Pancreas (tissue), 10 donors: ENCODE results near the gene NUAK1. TPM values are rescaled to one million over a fixed set of nuclear protein-coding genes. Genes with fewer than 3 reads are reported as not detected.

Experiments used
- ATAC-seq, 4 donors: fragments of 200-7000 bp; cut with Tn5 transposase; one replicate each; pipeline versions ENCODE4 v1.8.0 to v1.9.1; 2020; ENCODE audit warnings: mild to moderate bottlenecking in 4 of 4, moderate library complexity in 4 of 4
- DNase-seq, 6 donors: peaks; one replicate each; pipeline ENCODE4 v3.0.0-alpha.2; 2020
- FAIRE-seq: peaks from 2 replicates; lab custom pipeline; 2012; peaks lifted over from hg19 to GRCh38; lab: Jason Lieb, UNC
- H3K27ac ChIP-seq, 4 donors: fragments of 200-600 bp; sonication (generic); 1 replicate in 3 of 4; 2 replicates in 1 of 4; pipeline versions ENCODE4 v1.5.0 to v1.8.0; 2020
- H3K27me3 ChIP-seq, 4 donors: fragments of 200-600 bp; one replicate each; pipeline ENCODE4 v1.8.0; 2021
- H3K36me3 ChIP-seq, 3 donors: fragments of 200-600 bp; sonication (generic) in 1 of 3; one replicate each; pipeline versions ENCODE4 v1.5.0 to v1.8.0; 2020 to 2021
- H3K4me1 ChIP-seq, 3 donors: fragments of 200-600 bp; one replicate each; pipeline ENCODE4 v1.8.0; 2021
- H3K4me3 ChIP-seq, 4 donors: fragments of 200-600 bp; sonication (generic) in 2 of 4; one replicate each; pipeline versions ENCODE4 v1.5.0 to v1.8.0; 2020 to 2021
- H3K9me3 ChIP-seq, 4 donors: fragments of 200-600 bp; one replicate each; pipeline ENCODE4 v1.8.0; 2021
- WGBS, 2 donors: extraction: QIAGEN DNeasy Blood & Tissue Kit; methylation state at CpG; one replicate each; pipeline ENCODE4 v1.1.7; 2013; 5-methylcytosine and 5-hydroxymethylcytosine counted together
- intact Hi-C, 3 donors: fragments of 100-400 bp; cut with DNase I; formaldehyde crosslinking; loops; one replicate each; pipeline versions ENCODE4 v1.11.1 to v1.14.2; 2022
- polyA plus RNA-seq, 2 donors: library from polyadenylated mRNA; stranded (reverse); fragments of 200-250 nt; gene quantifications; one replicate each; pipeline ENCODE4 v1.2.3, GENCODE V29; 2013
- total RNA-seq, 6 donors: library from RNA; stranded (reverse); fragmentation: NEBNext Ultra II Directional in 4 of 6; extraction: Animal tissue kit (Norgen Biotek cat#: 25700) in 4 of 6; gene quantifications; one replicate each; pipeline versions ENCODE4 v1.2.1 to v1.2.4, GENCODE V29; 2021 to 2023
- TF ChIP-seq, protein P1 (sequence below), 4 donors: fragments of 200-600 bp; sonication (generic) in 3 of 4; IDR thresholded peaks; one replicate each; pipeline versions ENCODE4 v1.5.0 to v1.8.0; 2021; ENCODE audit warnings: antibody characterized with exemption in 4 of 4
- donor health status: healthy with polysubstance abuse.
- donor health status: DM: no; HTN: no; CAD: no; lungs with moderate emphysema.
- donor health status: DM: no; HTN: no; CAD: no.
- donor health status: control.
- donor health status: control.
- donor health status: Bipolar disorder and iron deficiency.
- donor health status: DM: yes; HTN: yes; CAD: no.
- donor health status: DM: no; HTN: no; CAD: no.
- donor health status: DM: no; HTN: no; CAD: no.
- donor health status: DM: yes; HTN: yes; CAD: no.

The NUAK1 gene
- total and polyA plus RNA-seq, 8 donors: 1.6 to 6.5 (median 2.6) TPM

DNA sequence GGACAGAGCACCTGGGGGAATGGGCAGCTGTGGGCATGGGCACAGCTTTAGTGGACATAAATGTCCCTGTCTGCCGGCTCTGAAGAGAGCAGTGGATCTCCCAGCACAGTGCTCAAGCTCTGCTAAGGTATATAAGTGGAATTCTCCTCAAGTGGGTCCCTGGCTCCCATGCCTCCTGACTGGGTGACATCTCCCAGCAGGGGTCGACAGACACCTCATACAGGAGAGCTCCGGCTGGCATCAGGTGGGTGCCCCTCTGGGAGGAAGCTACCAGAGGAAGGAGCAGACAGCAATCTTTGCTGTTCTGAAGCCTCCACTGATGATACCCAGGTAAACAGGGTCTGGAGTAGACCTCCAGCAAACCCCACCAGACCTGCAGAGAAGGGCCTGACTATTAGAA is 25.0 kb upstream of the NUAK1 start:
- Histone ChIP-seq H3K27ac (no peak overlapping the region), H3K36me3 (no peaks in the 10 kb centered on the region), H3K4me1 (no peaks in the 10 kb centered on the region), H3K27me3 (no peaks in the 10 kb centered on the region), H3K4me3 (no peak overlapping the region), H3K9me3 (no peaks in the 10 kb centered on the region)
- DNase-seq: no peak
- 69 to 77% methylated on average over 3 of the region's 3 CpGs for WGBS, 2 donors
- intact Hi-C loops: no loop called here
- no peak for FAIRE-seq
- no peak for ATAC-seq
- TF ChIP-seq, protein P1, sequence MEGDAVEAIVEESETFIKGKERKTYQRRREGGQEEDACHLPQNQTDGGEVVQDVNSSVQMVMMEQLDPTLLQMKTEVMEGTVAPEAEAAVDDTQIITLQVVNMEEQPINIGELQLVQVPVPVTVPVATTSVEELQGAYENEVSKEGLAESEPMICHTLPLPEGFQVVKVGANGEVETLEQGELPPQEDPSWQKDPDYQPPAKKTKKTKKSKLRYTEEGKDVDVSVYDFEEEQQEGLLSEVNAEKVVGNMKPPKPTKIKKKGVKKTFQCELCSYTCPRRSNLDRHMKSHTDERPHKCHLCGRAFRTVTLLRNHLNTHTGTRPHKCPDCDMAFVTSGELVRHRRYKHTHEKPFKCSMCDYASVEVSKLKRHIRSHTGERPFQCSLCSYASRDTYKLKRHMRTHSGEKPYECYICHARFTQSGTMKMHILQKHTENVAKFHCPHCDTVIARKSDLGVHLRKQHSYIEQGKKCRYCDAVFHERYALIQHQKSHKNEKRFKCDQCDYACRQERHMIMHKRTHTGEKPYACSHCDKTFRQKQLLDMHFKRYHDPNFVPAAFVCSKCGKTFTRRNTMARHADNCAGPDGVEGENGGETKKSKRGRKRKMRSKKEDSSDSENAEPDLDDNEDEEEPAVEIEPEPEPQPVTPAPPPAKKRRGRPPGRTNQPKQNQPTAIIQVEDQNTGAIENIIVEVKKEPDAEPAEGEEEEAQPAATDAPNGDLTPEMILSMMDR (IDR thresholded peaks at IDR 0.05): no peak

DNA sequence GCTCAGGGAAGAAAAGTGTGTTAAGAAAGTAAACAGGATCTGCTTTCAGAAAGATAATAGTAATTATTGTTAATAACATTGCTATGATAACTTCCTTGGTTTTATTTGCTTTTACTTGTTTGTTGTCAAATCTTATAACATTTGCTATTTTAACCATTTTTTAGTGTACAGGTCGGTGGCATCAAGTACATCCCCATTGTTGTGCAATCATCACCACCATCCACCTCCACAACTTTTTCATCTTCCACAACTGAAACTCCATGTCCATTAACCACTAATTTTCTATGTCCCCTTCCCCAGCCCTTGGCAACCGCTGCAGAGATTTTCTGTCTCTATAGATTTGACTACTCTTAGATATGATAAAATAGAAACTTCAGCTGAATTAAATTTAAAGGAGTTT is 22.7 kb upstream of the NUAK1 start:
- no peaks in the 10 kb centered on the region for H3K9me3 ChIP-seq
- 63 to 81% methylated on average over 2 of the region's 2 CpGs for WGBS, 2 donors
- intact Hi-C loops: no loop called here
- ATAC-seq (no peak), DNase-seq (no peak), FAIRE-seq (no peak)
- no peak overlapping the region for H3K27ac ChIP-seq
- H3K36me3 ChIP-seq: no peaks in the 10 kb centered on the region
- no peak overlapping the region for H3K4me3 ChIP-seq
- H3K4me1 ChIP-seq: no peaks in the 10 kb centered on the region
- TF ChIP-seq, protein P1 (IDR thresholded peaks at IDR 0.05): no peak
- no peaks in the 10 kb centered on the region for H3K27me3 ChIP-seq

DNA sequence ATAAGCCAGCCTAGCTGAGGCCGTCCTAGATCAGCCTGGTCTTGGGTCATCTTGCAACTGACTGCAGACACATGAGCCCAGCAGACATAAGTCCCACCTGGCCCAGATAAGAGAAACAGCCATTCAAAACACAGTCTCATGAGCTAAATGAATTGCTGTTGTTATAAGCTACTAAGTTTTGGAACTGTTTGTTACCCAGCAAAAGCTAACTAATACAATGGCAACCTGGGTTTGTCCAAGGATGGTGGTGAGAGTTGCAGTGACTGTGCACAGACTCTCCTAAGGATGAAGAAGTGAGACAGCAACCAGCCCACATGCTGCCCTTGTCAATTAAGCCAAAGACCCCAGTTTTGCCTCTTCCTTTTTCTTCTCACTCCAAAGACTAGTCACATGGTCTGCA is 22.2 kb upstream of the NUAK1 start:
- TF ChIP-seq, protein P1 (IDR thresholded peaks at IDR 0.05): no peak
- intact Hi-C loops: no loop called here
- 88 to 94% methylated on average over 1 of the region's 1 CpG for WGBS, 2 donors
- FAIRE-seq (no peak), ATAC-seq (no peak), DNase-seq (no peak)
- no peaks in the 10 kb centered on the region for H3K4me1 ChIP-seq
- H3K27me3 ChIP-seq: no peaks in the 10 kb centered on the region
- H3K9me3 ChIP-seq: no peaks in the 10 kb centered on the region
- no peak overlapping the region for H3K4me3 ChIP-seq
- H3K36me3 ChIP-seq: no peaks in the 10 kb centered on the region
- no peak overlapping the region for H3K27ac ChIP-seq

DNA sequence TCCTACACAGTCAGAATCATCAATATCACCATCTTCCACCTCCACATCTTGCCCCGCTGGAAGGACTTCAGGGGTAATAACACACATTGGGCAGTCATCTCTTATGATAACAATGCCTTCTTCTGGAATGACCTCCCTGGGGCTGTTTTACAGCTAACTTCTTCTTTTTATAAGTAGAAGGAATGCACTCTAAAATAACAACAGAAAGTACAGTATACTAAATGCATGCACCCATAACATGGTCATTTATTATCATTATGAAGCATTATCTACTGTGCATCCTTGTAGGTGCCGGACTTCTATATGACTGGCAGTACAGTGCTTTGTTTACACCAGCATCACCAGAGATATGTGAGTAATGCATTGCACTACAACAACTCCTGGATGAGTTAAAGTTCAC is 19.0 kb upstream of the NUAK1 start:
- Histone ChIP-seq H3K4me1 (no peaks in the 10 kb centered on the region), H3K36me3 (no peaks in the 10 kb centered on the region), H3K4me3 (no peak overlapping the region), H3K9me3 (no peaks in the 10 kb centered on the region), H3K27me3 (no peaks in the 10 kb centered on the region), H3K27ac (no peak overlapping the region)
- no peak for FAIRE-seq
- no peak for ATAC-seq
- no peak for DNase-seq
- intact Hi-C loops: loop anchor here in 1 of 3 donors (10.0 kb wide), 1 partner anchor 57 kb away; no protein-coding TSS in a partner anchor
- 95% methylated on average over 2 of the region's 2 CpGs for WGBS, 2 donors
- TF ChIP-seq, protein P1 (IDR thresholded peaks at IDR 0.05): no peak

DNA sequence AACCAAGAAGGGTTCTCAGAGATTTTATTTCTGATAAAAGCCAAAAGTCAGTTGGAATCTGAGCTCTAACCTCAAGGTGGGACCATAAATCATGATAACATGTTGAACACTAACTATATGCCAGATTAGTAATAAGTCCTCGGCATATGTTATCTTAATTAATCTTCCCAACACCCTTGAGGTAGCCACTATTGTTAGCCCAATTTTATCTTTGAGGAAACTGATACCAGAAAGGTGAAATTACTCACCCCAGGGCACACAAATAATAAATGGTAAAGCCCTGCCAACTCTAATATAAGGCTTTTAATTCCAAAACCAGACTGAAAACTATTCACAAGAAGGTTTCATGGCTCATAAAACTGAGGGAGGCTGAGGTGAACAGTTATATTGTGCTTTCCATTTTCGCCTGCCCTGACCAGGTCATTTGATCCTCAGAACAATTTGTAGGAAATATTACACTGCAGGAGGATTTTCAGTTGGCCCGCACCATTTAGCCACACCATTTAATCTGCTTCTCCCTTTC is 16.1 kb upstream of the NUAK1 start:
- H3K4me1 ChIP-seq: no peaks in the 10 kb centered on the region
- DNase-seq (no peak), FAIRE-seq (no peak), ATAC-seq (peak in 1 of 4 donors; percentile 63)
- no peaks in the 10 kb centered on the region for H3K9me3 ChIP-seq
- no peak overlapping the region for H3K4me3 ChIP-seq
- 49 to 56% methylated on average over 3 of the region's 3 CpGs for WGBS, 2 donors
- H3K27me3 ChIP-seq: no peaks in the 10 kb centered on the region
- intact Hi-C loops: loop anchor here in 1 of 3 donors (10.0 kb wide), 1 partner anchor 60 kb away; no protein-coding TSS in a partner anchor
- no peak overlapping the region for H3K27ac ChIP-seq
- no peaks in the 10 kb centered on the region for H3K36me3 ChIP-seq
- TF ChIP-seq, protein P1 (IDR thresholded peaks at IDR 0.05): no peak
